ENCODE measurements around the gene ZNF532. TPM values are rescaled to one million over a fixed set of nuclear protein-coding genes. Genes with fewer than 3 reads are reported as not detected.

The ZNF532 gene
- polyA plus RNA-seq, 1 donor (not counting 4 experiments of a cell fraction or from before 2014, with no cell fraction given): 31.5 TPM

DNA sequence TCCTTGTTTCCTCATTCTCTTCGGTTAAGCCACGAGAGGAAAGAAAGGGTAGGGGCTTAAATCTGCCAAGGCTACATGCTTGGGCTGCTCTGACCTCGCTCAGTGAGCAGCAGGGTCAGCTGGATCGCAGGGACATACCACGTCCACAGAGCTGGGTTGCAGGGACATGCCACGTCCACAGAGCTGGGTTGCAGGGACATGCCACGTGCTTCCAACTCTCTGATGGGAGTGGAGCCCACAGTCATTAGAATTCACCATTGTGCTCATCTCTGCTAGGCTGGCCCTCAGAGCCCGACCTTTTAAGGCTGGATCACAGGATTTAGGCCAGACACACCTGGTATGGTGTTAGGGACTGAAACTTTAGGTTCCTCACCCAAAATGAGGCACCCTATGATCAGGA, 167.6 kb downstream of the ZNF532 start:
- dilution Hi-C loops (cut with MboI; ENCODE audit: extremely low pct_ligation_motif_present, low sequenced_read_pairs): no loop called here
- Histone ChIP-seq H3K27me3 (ENCODE audit: control insufficient read depth, extremely low read depth, insufficient read depth, low read length) (no peaks in the 10 kb centered on the region), H3K9me3 (ENCODE audit: control insufficient read depth, low read depth, low read length) (no peaks in the 10 kb centered on the region), H2AFZ (ENCODE audit: control insufficient read depth, low read length) (no peak overlapping the region), H4K20me1 (ENCODE audit: control insufficient read depth, extremely low read depth, insufficient read depth, low read length) (no peaks in the 10 kb centered on the region), H3K9me1 (ENCODE audit: control insufficient read depth, extremely low read depth, insufficient read depth, low read length) (no peaks in the 10 kb centered on the region), H3K27ac (ENCODE audit: control insufficient read depth, insufficient read depth, low read length) (no peak overlapping the region), H3K36me3 (ENCODE audit: control insufficient read depth in 2 of 2, extremely low read depth in 1 of 2, insufficient read depth in 2 of 2, low read length in 2 of 2) (no peaks in the 10 kb centered on the region), H3K4me2 (ENCODE audit: control insufficient read depth, extremely low read depth, insufficient read depth, low read depth, low read length) (no peak overlapping the region), H3K9ac (ENCODE audit: control insufficient read depth, extremely low read depth, insufficient read depth, low read length) (no peak overlapping the region), H3K79me2 (ENCODE audit: control insufficient read depth, insufficient read depth, low read length) (no peaks in the 10 kb centered on the region), H3K4me3 (ENCODE audit: control insufficient read depth in 2 of 3, extremely low read depth in 1 of 3, insufficient read depth in 2 of 3, low read depth in 1 of 3, low read length in 3 of 3) (no peak overlapping the region), H3K4me1 (ENCODE audit: control insufficient read depth, extremely low read depth, insufficient read depth, low read length) (no peaks in the 10 kb centered on the region)
- FAIRE-seq: no peak
- TF ChIP-seq, protein P1, sequence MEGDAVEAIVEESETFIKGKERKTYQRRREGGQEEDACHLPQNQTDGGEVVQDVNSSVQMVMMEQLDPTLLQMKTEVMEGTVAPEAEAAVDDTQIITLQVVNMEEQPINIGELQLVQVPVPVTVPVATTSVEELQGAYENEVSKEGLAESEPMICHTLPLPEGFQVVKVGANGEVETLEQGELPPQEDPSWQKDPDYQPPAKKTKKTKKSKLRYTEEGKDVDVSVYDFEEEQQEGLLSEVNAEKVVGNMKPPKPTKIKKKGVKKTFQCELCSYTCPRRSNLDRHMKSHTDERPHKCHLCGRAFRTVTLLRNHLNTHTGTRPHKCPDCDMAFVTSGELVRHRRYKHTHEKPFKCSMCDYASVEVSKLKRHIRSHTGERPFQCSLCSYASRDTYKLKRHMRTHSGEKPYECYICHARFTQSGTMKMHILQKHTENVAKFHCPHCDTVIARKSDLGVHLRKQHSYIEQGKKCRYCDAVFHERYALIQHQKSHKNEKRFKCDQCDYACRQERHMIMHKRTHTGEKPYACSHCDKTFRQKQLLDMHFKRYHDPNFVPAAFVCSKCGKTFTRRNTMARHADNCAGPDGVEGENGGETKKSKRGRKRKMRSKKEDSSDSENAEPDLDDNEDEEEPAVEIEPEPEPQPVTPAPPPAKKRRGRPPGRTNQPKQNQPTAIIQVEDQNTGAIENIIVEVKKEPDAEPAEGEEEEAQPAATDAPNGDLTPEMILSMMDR (optimal IDR thresholded peaks at IDR 0.05 in 1 of 3, IDR thresholded peaks at IDR 0.05 in 1 of 3, conservative IDR thresholded peaks at IDR 0.05 in 1 of 3; ENCODE audit: extremely low read depth in 1 of 3, insufficient read depth in 2 of 3, low read length in 3 of 3): no peak
- no peak for TF ChIP-seq EZH2 (IDR thresholded peaks at IDR 0.05; ENCODE audit: low read length)
- DNase-seq (ENCODE audit: low read depth, low spot score): no peak

DNA sequence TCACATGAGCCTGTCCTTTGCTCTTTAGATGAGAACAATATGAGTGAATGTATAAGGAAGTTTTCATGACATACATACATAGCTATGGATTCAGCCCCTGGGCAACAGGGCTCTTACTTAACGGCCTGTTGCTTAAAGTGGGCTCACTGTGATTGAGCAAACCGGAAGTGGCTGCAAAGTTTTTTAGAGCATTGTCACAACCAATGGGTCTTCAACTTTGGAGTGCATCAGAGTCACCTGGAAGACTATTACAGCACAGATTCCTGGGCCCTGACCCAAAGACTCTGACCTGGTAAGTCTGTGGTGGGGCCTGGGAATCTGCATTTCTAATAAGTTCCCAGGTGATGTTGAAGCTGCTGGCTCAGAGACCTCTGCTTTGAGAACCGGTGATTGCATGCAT, 168.7 kb downstream of the ZNF532 start:
- TF ChIP-seq, protein P1 (optimal IDR thresholded peaks at IDR 0.05 in 1 of 3, IDR thresholded peaks at IDR 0.05 in 1 of 3, conservative IDR thresholded peaks at IDR 0.05 in 1 of 3; ENCODE audit: extremely low read depth in 1 of 3, insufficient read depth in 2 of 3, low read length in 3 of 3): no peak
- no peak for TF ChIP-seq EZH2 (IDR thresholded peaks at IDR 0.05; ENCODE audit: low read length)
- H3K9ac ChIP-seq (ENCODE audit: control insufficient read depth, extremely low read depth, insufficient read depth, low read length): no peak overlapping the region
- no peaks in the 10 kb centered on the region for H3K9me1 ChIP-seq (ENCODE audit: control insufficient read depth, extremely low read depth, insufficient read depth, low read length)
- H3K4me1 ChIP-seq (ENCODE audit: control insufficient read depth, extremely low read depth, insufficient read depth, low read length): no peaks in the 10 kb centered on the region
- no peak overlapping the region for H2AFZ ChIP-seq (ENCODE audit: control insufficient read depth, low read length)
- dilution Hi-C loops (cut with MboI; ENCODE audit: extremely low pct_ligation_motif_present, low sequenced_read_pairs): no loop called here
- no peaks in the 10 kb centered on the region for H3K36me3 ChIP-seq (ENCODE audit: control insufficient read depth in 2 of 2, extremely low read depth in 1 of 2, insufficient read depth in 2 of 2, low read length in 2 of 2)
- H3K27ac ChIP-seq (ENCODE audit: control insufficient read depth, insufficient read depth, low read length): no peak overlapping the region
- no peaks in the 10 kb centered on the region for H3K79me2 ChIP-seq (ENCODE audit: control insufficient read depth, insufficient read depth, low read length)
- no peak overlapping the region for H3K4me3 ChIP-seq (ENCODE audit: control insufficient read depth in 2 of 3, extremely low read depth in 1 of 3, insufficient read depth in 2 of 3, low read depth in 1 of 3, low read length in 3 of 3)
- no peaks in the 10 kb centered on the region for H3K9me3 ChIP-seq (ENCODE audit: control insufficient read depth, low read depth, low read length)
- DNase-seq (ENCODE audit: low read depth, low spot score) (no peak), FAIRE-seq (no peak)
- no peaks in the 10 kb centered on the region for H3K27me3 ChIP-seq (ENCODE audit: control insufficient read depth, extremely low read depth, insufficient read depth, low read length)
- H3K4me2 ChIP-seq (ENCODE audit: control insufficient read depth, extremely low read depth, insufficient read depth, low read depth, low read length): no peak overlapping the region
- no peaks in the 10 kb centered on the region for H4K20me1 ChIP-seq (ENCODE audit: control insufficient read depth, extremely low read depth, insufficient read depth, low read length)

Data from keratinocyte (primary cell).